WI38 (cell line): ENCODE measurements around the gene RFPL1.

ENCODE experiments used
- H3K4me3 ChIP-seq: 2 replicates; pipeline ENCODE4 v1.5.1; 2011; ENCODE audit warnings: low read depth, mild to moderate bottlenecking, control low read depth, low read length
- TF ChIP-seq, protein P1 (sequence below): IDR thresholded peaks from 2 replicates; pipeline ENCODE4 v1.5.1; 2012; ENCODE audit warnings: low read depth, mild to moderate bottlenecking, control low read depth, low read length

Gene RFPL1

DNA sequence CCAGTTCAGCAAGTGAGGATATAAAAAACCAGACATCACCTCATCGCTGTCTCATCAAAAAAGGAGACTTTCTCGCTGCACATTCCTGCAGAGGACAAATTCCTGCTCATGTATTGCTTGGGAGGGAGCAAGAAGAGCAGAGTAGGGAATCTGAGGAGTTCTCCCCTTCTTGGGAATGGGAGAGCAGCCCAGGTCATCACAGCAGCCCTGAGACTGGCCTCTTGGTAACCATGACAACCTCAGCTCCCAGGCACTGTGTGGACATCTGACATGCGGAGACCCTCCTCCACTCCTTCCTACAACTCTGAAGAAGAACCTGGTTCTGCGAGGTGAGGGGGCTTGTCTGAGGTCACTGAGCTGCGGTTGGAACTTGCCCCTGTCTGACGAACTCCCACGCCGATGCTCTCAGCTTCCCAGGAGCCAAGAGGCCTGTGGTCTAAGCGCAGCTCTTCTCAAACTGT lies 17.9 kb downstream of the RFPL1 start:
- TF ChIP-seq, protein P1, sequence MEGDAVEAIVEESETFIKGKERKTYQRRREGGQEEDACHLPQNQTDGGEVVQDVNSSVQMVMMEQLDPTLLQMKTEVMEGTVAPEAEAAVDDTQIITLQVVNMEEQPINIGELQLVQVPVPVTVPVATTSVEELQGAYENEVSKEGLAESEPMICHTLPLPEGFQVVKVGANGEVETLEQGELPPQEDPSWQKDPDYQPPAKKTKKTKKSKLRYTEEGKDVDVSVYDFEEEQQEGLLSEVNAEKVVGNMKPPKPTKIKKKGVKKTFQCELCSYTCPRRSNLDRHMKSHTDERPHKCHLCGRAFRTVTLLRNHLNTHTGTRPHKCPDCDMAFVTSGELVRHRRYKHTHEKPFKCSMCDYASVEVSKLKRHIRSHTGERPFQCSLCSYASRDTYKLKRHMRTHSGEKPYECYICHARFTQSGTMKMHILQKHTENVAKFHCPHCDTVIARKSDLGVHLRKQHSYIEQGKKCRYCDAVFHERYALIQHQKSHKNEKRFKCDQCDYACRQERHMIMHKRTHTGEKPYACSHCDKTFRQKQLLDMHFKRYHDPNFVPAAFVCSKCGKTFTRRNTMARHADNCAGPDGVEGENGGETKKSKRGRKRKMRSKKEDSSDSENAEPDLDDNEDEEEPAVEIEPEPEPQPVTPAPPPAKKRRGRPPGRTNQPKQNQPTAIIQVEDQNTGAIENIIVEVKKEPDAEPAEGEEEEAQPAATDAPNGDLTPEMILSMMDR, result no peak
- no peak overlapping the region for H3K4me3 ChIP-seq

DNA sequence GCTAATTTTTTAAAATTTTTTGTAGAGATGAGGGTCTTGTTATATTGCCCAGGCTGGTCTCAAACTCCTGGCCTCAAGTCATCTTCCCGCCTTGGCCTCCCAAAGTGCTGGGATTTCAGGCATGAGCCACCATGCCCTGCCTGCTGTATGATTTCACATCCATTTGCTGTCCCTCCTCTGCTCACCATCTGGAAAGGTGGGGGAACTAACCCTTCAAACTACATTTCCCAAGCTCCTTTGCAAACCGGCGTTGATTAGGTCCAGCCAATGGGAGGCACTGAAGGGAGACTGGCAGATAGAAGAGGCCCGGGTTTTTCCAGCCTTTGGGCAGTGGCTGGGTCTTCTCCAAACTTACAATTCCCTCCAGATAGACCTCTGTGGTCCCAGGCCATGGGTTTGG lies 19.3 kb downstream of the RFPL1 start:
- H3K4me3 ChIP-seq, result no peak overlapping the region
- TF ChIP-seq, protein P1, result no peak

DNA sequence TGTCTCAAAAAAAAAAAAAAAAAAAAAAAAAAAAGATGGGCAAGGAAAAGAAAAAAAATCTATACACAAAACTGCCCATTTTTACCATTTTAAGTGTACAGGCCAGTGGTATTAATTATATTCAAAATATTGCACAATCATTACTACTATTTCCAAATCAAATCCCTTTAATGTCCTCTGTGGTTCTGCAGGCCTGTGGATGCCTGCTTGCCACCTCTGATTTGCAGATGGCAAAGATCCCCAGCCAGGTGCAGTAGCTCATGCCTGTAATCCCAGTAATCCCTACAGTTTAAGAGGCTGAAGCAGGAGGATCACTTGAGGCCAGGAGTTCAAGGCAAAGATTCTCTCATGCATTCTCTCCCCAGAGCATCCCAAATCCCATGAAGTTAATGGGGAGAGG lies 20.2 kb downstream of the RFPL1 start:
- TF ChIP-seq, protein P1, result no peak
- H3K4me3 ChIP-seq, result no peak overlapping the region

DNA sequence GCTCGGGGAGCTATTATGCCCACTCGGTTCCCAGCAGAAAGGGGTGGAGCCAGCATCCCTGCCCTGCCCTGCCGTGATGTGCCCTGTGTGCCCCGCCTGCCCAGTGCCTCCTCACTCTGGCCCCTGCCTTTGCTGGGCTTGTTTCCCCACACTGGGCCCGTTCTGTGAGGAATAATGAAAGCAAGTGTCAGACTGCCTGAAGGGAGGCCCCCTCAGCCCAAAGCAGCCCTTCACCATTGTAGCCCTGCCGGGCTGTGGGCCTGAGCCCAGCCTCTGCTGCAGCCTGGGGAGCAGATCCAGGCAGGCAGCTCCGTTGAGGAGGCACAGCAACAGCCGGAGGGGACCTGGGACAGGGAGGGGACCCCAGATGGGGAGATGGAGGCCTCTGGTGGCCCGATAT lies 21.4 kb downstream of the RFPL1 start:
- TF ChIP-seq, protein P1, result no peak
- no peak overlapping the region for H3K4me3 ChIP-seq

DNA sequence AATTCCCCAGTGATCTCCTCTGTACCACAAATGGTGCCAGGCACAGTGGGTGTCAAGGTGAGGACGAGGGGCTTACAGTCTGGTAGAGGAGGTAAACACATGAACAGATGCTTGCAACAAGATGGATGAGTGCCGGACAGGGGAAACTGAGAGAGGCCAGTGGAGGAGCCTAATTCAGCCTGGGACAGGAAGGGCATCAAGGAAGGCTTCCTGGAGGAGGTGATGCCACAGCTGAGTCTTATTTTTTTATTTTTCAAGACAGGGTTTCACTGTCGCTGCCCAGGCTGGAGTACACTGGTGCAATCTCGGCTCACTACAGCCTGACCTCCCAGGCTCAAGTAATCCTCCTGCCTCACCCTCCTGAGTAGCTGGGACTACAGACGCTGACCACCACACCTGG lies 22.9 kb downstream of the RFPL1 start:
- no peak overlapping the region for H3K4me3 ChIP-seq
- TF ChIP-seq, protein P1, result no peak

DNA sequence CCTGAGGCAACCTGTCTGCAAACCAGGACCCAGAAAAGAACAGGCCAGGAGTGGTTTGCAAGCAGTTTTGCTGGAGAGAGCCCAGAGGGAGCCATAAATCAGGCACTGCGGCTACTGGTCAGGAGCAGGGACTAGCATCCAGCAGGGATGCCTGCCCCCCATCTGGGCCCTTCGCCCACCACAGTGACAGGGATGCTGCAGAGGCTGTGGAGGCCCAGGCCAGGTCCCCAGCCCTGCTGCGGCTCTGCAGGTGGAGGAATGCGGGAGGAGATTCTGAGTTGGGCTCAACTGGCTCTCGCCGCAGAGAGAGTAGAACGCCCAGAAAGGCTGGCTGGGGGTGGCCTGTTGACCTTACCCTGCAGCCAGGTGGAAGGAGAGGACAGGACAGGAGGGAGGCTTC lies 25.2 kb downstream of the RFPL1 start:
- TF ChIP-seq, protein P1, result no peak
- no peak overlapping the region for H3K4me3 ChIP-seq

DNA sequence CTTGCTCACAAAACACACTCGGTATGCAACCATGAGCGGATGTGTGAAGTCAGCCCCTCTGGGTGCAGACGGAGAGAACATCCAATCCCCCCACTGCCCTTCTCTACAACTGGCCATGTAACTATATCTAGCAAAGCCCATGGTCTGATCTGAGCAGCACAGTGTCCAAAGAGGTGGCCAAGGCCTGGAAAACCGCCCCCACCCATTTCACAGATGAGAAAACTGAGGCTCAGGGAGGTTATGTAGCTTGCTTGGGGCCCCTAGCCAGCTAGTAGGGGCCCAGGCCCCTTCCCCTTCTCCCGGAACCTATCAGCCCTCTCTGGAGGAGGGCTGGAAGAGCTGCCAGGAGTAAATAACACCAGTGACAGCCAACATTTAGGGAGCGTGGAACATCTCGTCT lies 26.2 kb downstream of the RFPL1 start:
- no peak overlapping the region for H3K4me3 ChIP-seq
- TF ChIP-seq, protein P1, result no peak
